ENCODE data around the gene NAT8L.

The NAT8L gene

DNA sequence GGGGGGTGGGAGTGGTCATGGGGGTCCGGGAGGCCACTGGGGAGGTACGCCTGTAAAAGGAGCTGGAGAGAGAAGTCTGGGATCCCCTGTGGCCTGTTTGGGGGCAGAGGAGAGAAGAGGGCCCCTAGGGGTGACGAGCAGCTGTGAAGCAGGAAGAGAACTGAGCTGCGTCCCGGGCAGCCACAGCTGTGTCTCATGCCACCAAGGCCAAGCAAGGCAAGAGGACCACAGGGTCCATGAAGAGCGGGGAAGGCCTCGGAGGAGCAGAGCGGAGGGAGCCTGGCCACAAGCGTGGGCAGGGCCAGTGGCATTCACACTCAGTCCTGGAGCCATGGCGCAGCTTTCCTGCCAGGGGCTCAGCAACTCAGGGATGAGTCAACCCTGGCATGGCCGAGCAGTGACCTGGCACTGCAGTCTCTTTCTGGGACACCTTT, 13.6 kb upstream of the NAT8L start:
- no peak overlapping the region for H3K4me3 ChIP-seq (ENCODE audit: low read depth, low read length)

DNA sequence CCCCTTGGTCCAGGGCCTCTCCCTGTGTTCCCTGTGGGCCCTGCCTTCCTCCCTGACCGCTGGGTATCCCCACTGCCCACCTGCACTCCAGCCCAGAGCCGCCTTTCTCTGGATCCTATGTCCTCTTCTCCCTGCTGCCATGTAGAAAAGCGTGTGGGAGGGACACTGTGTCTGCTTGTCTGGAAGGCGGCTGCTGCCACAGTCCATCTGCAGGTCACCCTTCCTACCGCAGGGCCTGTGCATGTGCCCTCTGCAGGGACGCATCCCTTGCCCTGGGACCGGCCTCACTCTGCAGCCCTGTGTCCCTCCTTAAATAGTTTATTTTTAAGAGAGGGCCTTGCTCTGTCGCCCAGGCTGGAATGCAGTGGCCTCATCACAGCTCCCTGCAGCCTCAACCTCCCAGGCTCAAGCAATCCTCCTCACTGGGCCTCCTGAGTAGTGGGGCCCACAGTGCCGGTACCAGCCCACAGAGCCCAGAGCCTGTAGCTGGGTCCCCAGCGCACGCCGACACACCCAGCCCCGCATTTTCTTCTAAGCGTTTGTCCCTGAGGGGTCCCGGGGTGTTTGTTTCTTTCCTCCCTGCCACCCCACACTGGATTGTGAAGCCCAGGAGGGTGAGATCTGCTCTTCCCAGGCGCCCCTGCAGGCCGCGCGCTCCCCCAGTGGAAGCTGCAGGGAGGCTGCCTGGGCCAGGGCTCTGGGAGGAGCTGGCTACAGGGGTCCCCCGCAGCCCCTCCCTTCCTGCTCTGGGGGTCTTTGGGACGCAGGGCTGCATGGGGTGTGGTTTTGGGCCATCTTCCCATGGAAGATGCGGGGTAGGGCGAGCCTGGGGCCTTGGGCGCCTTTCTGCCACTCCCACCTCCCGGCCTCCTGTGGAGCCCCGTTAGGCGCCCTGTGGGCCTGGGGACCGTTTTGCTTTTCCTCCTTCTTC, 12.8 kb upstream of the NAT8L start:
- H3K4me3 ChIP-seq (ENCODE audit: low read depth, low read length), result no peak overlapping the region

DNA sequence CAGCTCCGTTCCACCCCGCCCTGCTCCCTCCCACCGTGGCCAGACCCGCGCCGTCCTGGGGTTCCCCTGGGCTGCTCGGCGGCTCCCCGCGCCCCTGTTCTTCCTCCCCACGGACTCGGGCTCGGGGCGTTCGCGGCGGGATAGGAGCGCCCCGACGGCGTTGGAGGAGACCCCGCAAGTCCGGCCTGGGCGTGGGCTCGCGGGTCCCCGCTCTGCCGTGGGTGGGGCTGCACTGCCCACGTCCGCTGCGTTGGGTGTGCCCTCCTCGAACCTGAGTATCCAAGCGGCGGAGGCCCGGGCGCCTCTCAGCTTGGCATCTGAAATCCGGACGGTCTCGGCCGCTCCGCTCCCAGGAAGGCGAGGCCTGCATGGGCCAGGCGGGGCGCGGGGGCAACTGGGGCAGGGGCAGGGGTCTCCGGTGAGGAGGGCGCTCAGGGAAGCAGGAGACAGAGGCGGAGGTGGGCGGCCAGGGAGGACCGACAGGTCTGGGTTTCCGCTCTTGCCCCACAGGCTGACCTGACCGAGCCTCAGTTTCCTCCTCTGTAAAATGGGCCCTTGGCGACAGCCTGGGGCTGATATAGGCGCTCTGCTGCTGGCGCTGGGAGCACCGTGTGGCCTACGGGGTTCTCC, 12.0 kb upstream of the NAT8L start:
- H3K4me3 ChIP-seq (ENCODE audit: low read depth, low read length), result no peak overlapping the region

DNA sequence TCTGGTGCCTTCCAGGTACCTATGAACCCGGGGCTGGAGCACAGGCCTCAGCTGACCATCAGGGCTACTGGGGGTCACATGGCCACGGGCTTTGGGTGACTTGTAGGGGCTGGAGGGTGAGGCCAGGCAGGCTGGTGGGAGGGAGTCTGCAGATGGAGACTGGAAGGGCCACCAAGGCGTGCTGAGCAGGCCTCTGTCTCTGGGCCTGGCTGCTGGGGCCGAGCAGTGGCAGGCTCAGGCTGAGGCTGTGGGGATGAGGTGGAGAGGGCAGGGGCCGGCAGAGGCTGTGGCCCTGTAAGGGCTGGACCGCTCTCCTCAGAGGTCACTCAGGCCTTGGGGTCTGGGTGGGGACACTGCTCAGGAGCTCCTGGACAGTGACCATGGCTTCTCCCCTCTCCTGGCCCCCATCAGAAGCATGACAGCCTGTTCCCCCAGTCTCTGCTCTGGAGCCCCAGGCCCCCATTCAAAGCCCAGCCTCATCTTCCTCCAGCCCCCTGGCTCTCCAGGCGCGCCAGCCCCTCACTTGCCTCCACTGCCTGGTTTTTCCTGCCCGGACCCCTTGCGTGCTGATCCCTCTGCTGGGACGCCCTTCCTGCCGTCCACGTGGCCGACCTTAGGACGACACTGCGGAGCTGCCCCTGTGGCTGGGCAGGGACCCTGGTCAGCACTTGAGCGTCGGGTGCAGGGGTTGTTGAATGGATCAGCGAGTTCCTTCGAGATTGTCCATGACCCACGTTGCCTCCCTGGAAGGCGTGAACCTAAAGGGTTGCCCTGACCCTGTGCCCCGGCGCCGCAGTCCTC, 11.1 kb upstream of the NAT8L start:
- no peak overlapping the region for H3K4me3 ChIP-seq (ENCODE audit: low read depth, low read length)

DNA sequence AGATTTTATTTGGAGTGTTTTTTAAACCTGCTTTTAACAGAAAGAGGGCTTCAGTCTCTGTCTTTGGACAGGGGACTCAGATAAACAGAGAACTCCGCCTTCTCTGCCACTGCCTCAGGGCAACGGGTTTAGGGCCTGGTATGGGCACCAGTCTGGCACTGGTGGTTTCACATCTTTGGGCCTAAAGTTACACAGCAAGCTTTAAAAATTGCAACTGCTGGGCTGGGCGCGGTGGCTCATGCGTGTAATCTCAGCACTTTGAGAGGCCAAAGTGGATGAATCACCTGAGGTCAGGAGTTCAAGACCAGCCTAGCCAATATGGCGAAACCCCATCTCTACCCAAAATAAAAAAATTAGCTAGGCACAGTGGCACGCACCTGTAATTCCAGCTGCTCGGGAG, 10.3 kb upstream of the NAT8L start:
- H3K4me3 ChIP-seq (ENCODE audit: low read depth, low read length), result no peak overlapping the region

DNA sequence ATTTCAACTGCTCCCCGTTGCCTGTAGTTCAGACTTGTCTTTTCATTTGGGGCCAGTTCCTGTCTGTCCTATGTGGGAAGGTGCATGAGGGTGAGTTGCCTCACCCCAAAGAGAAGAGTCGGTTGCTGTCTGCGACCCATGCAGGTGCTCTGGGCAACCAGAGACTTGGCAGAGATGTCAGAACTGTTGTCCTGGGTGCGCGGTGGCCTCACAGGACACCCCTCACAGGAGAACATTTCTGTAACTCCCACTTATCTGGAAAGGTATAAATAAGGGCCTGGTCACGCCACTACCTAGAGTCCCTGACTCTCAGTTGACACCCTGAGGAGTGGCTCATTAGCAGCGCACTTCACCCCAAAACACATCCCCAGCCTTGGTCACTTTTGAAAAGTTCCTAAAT, 9.7 kb upstream of the NAT8L start:
- no peak overlapping the region for H3K4me3 ChIP-seq (ENCODE audit: low read depth, low read length)

DNA sequence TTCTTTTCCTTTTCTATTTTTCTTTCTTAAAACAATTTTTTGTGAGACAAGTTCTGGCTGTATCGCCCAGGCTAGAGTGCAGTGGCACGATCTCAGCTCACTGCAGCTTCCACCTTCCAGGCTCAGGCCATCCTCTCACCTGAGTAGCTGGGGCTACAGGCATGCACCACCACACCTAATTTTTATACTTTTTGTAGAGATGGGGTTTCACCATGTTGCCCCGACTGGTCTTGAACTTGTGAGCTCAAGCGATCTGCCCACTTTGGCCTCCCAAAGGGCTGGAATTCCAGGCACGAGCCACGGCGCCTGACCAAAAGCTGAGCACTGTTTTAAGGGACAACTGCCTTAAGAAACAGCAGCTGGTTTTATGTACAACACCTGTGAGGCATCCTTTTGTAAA, 9.3 kb upstream of the NAT8L start:
- no peak overlapping the region for H3K4me3 ChIP-seq (ENCODE audit: low read depth, low read length)

DNA sequence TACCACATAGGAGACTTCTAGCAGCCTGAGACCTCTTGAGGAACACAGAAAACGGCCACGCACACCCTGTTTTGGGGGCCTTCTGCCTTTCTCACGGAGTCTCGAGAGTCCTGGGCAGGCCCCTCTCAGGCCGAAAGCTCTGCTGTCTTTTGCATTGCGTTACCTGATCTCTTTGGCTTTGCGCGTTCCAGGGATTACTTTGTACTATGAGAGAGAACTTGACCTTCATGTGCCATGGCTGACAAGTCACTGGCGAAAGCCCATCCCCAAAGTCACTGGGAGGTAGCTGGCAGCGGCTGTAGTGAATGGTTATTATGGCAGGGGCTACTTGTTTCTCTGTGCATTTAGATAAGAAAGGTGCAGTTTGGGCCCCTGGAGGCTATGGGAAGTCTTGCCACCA, 8.0 kb upstream of the NAT8L start:
- H3K4me3 ChIP-seq (ENCODE audit: low read depth, low read length), result no peak overlapping the region

DNA sequence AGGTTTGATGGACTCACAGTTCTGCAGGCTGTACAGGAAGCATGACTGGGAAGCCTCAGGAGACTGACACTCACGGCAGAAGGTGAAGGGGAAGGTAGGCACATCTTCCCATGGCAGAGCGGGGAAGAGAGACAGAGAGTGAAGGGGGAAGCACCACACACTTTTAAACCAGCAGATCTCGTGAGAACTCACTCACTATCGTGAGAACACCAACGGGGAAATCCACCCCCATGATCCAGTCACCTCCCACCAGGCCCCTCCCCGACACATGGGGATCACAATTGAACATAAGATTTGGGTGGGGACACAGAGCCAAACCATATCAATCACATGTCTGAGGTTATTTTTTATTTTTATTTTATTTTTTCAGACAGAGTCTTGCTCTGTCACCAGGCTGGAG, 4.9 kb upstream of the NAT8L start:
- no peak overlapping the region for H3K4me3 ChIP-seq (ENCODE audit: low read depth, low read length)

DNA sequence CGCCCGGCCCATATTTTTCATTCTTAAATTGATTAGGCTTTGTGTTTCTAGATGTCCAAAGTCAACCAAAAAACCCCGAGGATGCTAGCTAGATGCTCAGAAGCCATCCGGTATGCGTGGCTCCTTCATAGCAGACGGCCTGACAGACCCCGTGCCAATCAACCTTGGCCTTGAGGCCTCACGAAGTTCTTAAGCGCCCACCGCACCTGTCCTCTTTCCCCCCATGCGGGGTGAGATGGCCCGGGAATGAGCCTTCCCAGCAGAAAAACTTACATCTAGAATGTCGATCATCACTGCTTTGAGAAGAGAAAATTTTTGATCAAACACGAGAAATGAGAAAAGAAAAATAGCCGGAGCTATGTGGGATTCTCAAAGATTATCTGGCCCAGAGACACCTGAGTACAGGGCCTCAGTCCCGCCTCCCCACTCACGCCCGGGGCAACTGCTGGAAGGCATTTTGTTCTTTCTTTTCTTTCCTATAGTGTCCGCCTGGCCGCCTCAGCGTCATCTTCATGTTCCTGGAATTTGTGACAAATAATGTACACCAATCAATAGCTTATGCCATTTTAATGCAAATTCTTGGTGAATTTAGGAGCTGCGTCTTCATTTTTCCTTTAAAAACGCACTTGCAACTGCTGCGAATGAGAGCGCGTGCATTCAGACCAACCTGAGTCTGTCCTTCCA, 1.6 kb upstream of the NAT8L start:
- H3K4me3 ChIP-seq (ENCODE audit: low read depth, low read length), result no peak overlapping the region

DNA sequence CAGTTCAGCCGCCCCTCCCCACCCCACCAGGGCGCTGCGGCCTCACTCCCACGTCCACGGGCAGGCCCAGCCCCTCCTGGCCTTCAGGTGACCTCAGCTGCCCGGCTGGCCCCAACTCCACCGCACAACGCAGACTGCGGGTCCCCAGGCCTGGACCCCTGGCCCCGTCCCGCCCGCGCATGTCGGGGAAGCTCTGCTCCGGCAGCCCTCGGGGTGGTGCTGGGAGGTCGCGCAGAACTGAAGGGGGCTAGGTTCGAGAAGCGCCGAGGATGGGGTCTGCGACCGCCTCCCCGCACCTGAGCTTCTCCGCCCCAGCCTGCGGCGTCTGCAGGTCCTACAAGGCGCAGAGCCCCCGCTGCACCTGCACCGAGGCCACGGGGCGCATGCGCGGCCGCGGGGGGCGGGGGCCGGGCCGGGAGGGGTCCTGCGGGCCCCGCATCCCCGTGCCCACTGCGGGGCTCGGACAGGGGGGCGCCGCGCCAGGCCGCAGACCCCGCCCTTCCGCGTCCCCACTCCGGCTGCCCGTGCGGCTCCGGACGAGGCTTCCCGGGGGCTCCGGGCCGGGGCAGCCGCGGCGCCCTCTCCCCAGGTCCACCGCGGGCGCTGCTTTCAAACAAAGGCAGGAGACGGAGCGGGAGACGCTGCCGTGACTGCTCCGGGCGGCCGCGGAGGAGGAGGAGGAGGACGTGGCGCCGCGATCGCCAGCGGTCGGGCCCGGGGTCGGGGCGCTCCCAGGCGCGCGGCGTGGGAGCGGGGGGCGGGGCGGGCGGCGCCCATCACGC, 672 bp upstream of the NAT8L start:
- peak overlapping the region; percentile 24 for H3K4me3 ChIP-seq (ENCODE audit: low read depth, low read length)

DNA sequence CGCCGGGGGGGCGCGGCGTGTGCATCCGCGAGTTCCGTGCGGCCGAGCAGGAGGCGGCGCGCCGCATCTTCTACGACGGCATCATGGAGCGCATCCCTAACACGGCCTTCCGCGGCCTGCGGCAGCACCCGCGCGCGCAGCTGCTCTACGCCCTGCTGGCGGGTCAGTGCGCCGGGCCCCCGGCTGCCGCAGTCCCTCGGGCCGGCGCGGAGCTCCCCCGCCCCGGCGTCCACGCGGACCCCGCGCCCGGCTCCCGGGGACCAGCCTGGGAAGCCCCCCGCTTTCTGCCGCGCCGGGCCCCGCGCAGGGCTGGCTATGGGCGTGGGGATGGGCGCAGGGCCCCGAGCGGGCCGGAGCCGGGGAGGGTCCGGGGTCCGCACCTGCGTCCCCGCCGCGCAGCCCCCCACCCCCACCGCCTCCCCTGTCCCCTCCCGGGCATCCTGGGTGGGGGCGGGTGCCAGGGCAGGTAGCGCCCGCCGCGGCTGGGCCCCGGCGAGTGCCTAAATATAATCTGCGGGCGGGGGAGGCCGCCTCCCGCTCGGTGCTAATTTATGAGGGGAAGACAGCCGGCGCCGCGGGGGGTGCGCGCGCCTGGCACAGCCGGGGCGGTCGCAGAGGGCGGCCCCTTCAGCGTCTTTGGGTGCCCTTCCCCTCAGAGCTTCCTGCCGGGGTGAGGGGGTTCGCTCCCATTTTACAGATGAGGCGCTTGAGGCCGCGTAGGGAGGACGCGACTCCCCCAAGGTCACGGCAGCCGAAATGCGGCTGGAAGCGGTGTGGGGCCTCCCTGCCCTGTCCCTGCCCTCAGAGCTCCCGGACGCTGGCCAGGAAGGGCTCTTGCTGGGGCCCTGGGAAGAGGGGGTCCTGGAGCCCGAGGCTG, 837 bp downstream of the NAT8L start:
- peak overlapping the region; percentile 20 for H3K4me3 ChIP-seq (ENCODE audit: low read depth, low read length)

DNA sequence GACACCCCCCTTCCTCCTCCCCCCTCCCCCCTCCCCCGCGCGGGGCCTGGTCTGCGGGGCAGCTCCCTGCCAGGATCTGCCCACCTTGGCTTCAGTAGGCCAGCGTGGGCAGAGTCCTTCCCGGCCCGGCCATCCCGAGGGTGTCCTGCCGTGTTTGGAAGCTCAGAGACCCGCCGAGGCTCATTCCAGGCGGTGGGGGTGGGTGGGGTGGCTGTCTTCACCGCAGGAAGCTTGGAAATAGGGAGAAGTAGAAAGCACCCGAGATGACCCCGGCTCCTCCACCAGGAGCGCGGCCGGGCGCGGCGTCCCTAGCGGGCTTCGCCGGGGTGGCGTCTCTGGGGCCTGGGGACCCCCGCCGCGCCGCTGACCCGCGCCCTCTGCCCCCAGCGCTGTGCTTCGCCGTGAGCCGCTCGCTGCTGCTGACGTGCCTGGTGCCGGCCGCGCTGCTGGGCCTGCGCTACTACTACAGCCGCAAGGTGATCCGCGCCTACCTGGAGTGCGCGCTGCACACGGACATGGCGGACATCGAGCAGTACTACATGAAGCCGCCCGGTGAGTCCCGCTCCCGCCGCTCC, 1.6 kb downstream of the NAT8L start:
- H3K4me3 ChIP-seq (ENCODE audit: low read depth, low read length), result peak overlapping the region; percentile 8

DNA sequence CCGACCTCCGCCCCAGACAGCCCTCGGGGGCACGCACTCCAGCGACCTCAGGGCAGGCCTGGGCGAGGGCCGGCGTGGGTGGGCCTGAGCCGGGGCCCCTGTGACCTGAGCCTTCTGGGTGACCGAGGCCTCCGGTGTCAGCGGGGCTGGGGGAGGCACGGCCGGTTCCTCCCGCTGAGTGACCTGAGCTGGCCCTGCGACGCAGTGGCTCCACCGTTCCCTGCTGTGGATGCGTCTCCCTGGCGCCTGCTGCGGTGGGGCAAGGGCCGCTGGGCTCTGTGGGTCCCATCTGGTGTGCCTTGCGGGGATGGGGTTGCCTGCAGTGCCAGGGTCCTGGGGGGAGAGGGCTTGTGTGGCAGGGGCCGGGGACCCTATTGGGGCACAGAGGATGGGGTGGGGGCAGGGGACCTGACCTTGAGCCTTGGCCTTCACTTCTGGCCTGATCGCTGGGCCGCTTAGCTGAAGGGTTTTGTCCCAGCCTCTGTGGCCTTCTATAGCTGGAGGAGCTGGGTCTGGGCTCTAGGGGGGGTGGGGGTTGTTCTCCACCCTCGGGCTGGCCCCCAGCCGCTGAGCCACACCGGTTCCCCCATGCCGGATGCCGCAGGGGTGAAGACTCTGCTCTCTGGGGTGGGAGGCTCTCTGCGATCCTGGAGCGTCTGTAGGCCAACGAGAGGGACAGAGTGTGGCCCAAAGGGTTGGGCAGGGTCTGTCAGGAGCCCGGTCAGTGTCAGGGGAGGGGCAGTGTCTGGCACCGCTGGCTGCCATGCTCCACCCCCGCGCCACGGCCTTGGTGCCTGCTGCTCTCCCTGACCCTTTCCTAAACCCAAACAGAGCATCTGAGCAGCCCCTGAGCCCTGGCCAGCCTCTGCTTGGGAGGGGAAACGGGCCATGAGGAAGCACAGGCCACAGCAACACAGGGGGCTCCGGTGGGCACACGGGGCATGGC, 2.3 kb downstream of the NAT8L start:
- peak overlapping the region; percentile 8 for H3K4me3 ChIP-seq (ENCODE audit: low read depth, low read length)

DNA sequence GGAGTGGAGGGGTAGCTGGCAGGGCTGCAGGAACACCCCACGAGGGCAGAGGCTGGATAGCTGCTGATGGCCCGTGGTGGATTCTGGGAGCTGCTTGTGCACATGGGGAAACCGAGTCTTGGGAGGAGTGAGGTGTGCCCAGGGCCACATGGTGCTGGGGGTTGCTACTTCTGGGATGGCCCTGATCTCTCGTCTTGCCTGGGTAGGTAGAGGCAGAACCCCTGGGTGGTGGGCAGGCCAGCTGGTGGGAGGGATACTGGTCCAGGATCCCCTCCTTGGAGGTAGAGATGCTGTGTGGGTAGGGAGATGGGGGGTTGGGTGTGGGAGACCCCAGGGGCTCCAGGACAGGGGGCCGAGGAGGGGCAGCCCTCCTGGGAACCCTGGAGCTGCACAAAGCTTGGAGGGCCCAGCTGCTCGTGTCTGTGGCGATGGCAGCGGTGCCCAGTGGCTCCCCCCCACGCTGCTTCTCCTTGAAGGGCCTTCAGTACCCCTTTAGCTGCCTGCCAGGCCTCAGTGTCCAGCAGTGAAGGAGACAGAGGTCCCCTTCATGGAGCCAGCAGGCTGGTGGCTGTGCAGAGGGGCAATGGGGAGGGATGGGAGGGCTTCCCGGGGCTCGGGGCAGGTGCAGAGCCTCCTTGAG, 3.2 kb downstream of the NAT8L start:
- H3K4me3 ChIP-seq (ENCODE audit: low read depth, low read length), result no peak overlapping the region

DNA sequence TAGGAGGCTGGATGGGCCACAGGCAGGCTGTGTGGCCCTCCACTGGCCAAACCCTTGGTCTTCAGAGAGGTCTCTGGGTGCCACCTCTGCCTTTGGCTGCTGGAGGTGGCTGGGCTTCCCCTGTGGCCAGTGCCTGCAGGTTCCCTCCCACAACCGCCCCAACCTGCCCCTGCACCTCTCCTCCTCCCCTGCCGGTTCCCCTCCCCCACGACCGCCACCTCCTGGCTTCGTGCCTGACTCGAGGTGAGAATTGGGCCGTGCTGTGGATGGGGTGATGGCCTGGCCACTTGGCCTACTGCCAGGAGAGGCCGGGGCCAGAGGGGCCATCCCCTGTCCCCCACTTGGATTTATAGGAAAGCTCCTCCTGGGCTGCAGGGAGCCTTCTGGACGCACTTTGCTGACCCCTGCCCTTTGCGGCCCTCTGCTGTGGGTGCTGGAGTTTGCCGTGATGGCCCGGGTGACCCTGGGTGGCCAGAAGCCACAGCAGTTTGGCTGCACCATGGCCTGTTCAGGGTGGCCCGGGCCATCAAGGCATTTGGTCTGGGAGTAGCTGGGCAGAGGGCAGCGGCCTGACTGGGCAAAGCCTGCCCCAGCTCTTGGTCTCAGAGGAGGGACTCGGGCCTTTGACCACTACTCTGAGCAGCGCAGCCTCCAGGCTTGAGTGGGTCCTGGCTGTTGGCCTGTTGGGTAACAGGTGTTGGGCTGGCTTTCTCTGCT, 3.8 kb downstream of the NAT8L start:
- H3K4me3 ChIP-seq (ENCODE audit: low read depth, low read length), result no peak overlapping the region
